Measurements from ENCODE around the gene ACY1. TPM values are rescaled to one million over a fixed set of nuclear protein-coding genes. Genes with fewer than 3 reads are reported as not detected.

ACY1 gene
- total and polyA plus RNA-seq, 4 donors: 7.2 to 102 (median 14.4) TPM

- Histone ChIP-seq H3K4me1 (ENCODE audit: control insufficient read depth in 1 of 2, insufficient read depth in 2 of 2, low read length in 2 of 2) (no peaks in the 10 kb centered on the region), H3K36me3 (ENCODE audit: control insufficient read depth in 1 of 2, insufficient read depth in 2 of 2, low read length in 1 of 2) (no peaks in the 10 kb centered on the region), H3K4me3 (ENCODE audit: low read length in 2 of 2) (no peak overlapping the region), H3K27me3 (ENCODE audit: control insufficient read depth in 1 of 2, insufficient read depth in 2 of 2, low read length in 1 of 2) (no peaks in the 10 kb centered on the region), H3K27ac (ENCODE audit: low read depth in 1 of 2, low read length in 2 of 2) (no peak overlapping the region), H3K9me3 (ENCODE audit: control insufficient read depth, low read length) (no peaks in the 10 kb centered on the region)
- no peak for DNase-seq
- ATAC-seq (ENCODE audit: low FRiP score): no peak
- 95 to 97% methylated on average over 13 of the region's 13 CpGs for WGBS, 2 donors
- intact Hi-C loops (cut with DNase I): loop anchor here in 1 of 2 donors (5.0 kb wide), 1 partner anchor 37 kb away; no protein-coding TSS in a partner anchor
Measured at GRCh38 chr3:52015438-52016228, 32.3 kb downstream of the ACY1 start.

- ATAC-seq (ENCODE audit: low FRiP score): no peak
- H3K4me1 ChIP-seq (ENCODE audit: control insufficient read depth in 1 of 2, insufficient read depth in 2 of 2, low read length in 2 of 2): peaks cover 0 to 10% of the 10 kb centered on the region in 2 donors
Measured at GRCh38 chr3:52017586-52017985, 34.3 kb downstream of the ACY1 start.

GRCh38 chr3:52018319-52019000 is 35.1 kb downstream of the ACY1 start:
- Histone ChIP-seq H3K4me1 (ENCODE audit: control insufficient read depth in 1 of 2, insufficient read depth in 2 of 2, low read length in 2 of 2) (peaks cover 0 to 10% of the 10 kb centered on the region in 2 donors), H3K27ac (ENCODE audit: low read depth in 1 of 2, low read length in 2 of 2) (peak overlapping the region; percentile 76 to 88)
- ATAC-seq (ENCODE audit: low FRiP score): no peak

More at GRCh38 chr3:52017586-52017985, 34.3 kb downstream of the ACY1 start:
- H3K4me3 ChIP-seq (ENCODE audit: low read length in 2 of 2): no peak overlapping the region
- 67 to 69% methylated on average over 11 of the region's 11 CpGs for WGBS, 2 donors
- no peaks in the 10 kb centered on the region for H3K9me3 ChIP-seq (ENCODE audit: control insufficient read depth, low read length)
- H3K36me3 ChIP-seq (ENCODE audit: control insufficient read depth in 1 of 2, insufficient read depth in 2 of 2, low read length in 1 of 2): no peaks in the 10 kb centered on the region
- no peak for DNase-seq
- peak overlapping the region in 1 of 2 donors; percentile 46 for H3K27ac ChIP-seq (ENCODE audit: low read depth in 1 of 2, low read length in 2 of 2)
- intact Hi-C loops (cut with DNase I): loop anchor here in 1 of 2 donors (5.0 kb wide), 1 partner anchor 35 kb away; no protein-coding TSS in a partner anchor
- no peaks in the 10 kb centered on the region for H3K27me3 ChIP-seq (ENCODE audit: control insufficient read depth in 1 of 2, insufficient read depth in 2 of 2, low read length in 1 of 2)

GRCh38 chr3:52019352-52020080 is 36.2 kb downstream of the ACY1 start:
- DNase-seq (peak; percentile 84 to 93), ATAC-seq (ENCODE audit: low FRiP score) (peak; percentile 73)
- H3K27ac ChIP-seq (ENCODE audit: low read depth in 1 of 2, low read length in 2 of 2): peak overlapping the region; percentile 76 to 88
- peaks cover 0 to 12% of the 10 kb centered on the region in 2 donors for H3K4me1 ChIP-seq (ENCODE audit: control insufficient read depth in 1 of 2, insufficient read depth in 2 of 2, low read length in 2 of 2)
- H3K4me3 ChIP-seq (ENCODE audit: low read length in 2 of 2): no peak overlapping the region
- WGBS, 2 donors: 2 to 6% methylated on average over 17 of the region's 17 CpGs
- intact Hi-C loops (cut with DNase I): loop anchor here (2.0 to 5.0 kb wide), 2 partner anchors 27 to 33 kb away; no protein-coding TSS in a partner anchor
- H3K9me3 ChIP-seq (ENCODE audit: control insufficient read depth, low read length): no peaks in the 10 kb centered on the region
- H3K27me3 ChIP-seq (ENCODE audit: control insufficient read depth in 1 of 2, insufficient read depth in 2 of 2, low read length in 1 of 2): no peaks in the 10 kb centered on the region
- H3K36me3 ChIP-seq (ENCODE audit: control insufficient read depth in 1 of 2, insufficient read depth in 2 of 2, low read length in 1 of 2): no peaks in the 10 kb centered on the region

More at GRCh38 chr3:52018319-52019000, 35.1 kb downstream of the ACY1 start:
- no peak overlapping the region for H3K4me3 ChIP-seq (ENCODE audit: low read length in 2 of 2)
- H3K27me3 ChIP-seq (ENCODE audit: control insufficient read depth in 1 of 2, insufficient read depth in 2 of 2, low read length in 1 of 2): no peaks in the 10 kb centered on the region
- intact Hi-C loops (cut with DNase I): loop anchor here (2.0 to 5.0 kb wide), 2 partner anchors 28 to 34 kb away; no protein-coding TSS in a partner anchor
- WGBS, 2 donors: 93% methylated on average over 21 of the region's 21 CpGs
- H3K9me3 ChIP-seq (ENCODE audit: control insufficient read depth, low read length): no peaks in the 10 kb centered on the region
- no peak for DNase-seq
- H3K36me3 ChIP-seq (ENCODE audit: control insufficient read depth in 1 of 2, insufficient read depth in 2 of 2, low read length in 1 of 2): no peaks in the 10 kb centered on the region

DNA sequence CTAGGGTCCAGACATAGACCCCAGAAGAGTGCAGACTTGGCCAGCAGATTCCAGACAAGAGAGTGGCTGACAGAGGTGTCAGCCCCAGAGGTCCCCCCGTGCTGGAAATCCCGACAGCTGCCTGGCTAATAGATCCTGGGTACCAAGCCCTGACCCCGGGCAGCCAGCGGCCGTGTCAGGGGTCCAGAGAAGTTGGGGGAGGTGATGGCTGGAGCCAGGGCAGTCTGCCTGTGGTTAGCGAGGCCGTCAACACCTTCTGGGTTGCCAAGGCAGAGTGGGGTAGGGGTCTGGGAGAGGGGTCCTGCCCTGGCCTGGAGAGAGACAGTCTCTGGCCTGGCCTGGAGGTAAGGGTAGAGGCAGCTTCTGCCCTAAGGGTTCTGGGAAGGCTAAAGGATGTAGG is 37.5 kb downstream of the ACY1 start:
- DNase-seq (no peak), ATAC-seq (ENCODE audit: low FRiP score) (no peak)
- H3K27ac ChIP-seq (ENCODE audit: low read depth in 1 of 2, low read length in 2 of 2): peak overlapping the region in 1 of 2 donors; percentile 54
- no peaks in the 10 kb centered on the region for H3K36me3 ChIP-seq (ENCODE audit: control insufficient read depth in 1 of 2, insufficient read depth in 2 of 2, low read length in 1 of 2)
- no peaks in the 10 kb centered on the region for H3K27me3 ChIP-seq (ENCODE audit: control insufficient read depth in 1 of 2, insufficient read depth in 2 of 2, low read length in 1 of 2)
- peaks cover 0 to 12% of the 10 kb centered on the region in 2 donors for H3K4me1 ChIP-seq (ENCODE audit: control insufficient read depth in 1 of 2, insufficient read depth in 2 of 2, low read length in 2 of 2)
- intact Hi-C loops (cut with DNase I): no loop called here
- H3K4me3 ChIP-seq (ENCODE audit: low read length in 2 of 2): no peak overlapping the region
- no peaks in the 10 kb centered on the region for H3K9me3 ChIP-seq (ENCODE audit: control insufficient read depth, low read length)
- WGBS, 2 donors: 97 to 98% methylated on average over 7 of the region's 7 CpGs

DNA sequence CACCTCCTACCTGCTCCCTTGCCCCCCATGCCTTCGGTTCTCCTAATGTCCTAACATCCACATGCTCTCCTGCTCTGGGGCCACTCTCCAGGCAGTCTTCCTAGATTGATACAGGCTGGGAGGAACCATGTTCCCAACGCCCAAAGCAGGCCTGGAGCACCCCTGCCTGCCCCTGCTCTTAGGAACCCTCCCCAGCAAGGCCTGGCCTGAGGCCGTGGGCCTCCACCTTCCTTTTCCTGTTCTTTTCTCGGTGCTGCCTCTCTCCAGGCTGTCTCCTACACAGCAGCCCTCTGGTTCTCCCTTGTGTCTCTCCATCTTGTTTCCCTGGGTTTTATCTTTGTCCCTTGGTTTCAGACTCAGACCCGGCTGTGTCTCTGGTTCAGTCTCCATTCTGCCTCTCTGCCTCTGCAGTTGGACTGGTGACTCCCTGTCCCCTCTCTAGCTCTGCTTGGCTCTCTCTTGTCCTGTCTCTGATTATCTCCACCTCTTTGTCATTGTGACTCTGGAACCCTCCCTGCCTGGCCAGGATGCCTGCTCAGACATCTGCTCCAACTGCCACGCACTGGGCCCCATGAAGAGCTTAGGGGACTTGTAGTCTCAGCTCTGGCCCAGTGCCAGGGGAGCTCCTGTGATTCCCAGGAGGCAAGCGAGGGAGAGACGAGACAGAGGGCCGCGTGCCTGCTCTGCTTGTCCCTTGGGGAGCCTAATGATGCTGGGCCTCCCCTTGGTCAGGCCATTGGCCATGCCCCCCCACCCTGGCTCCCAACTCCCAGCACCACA is 38.3 kb downstream of the ACY1 start:
- no peaks in the 10 kb centered on the region for H3K36me3 ChIP-seq (ENCODE audit: control insufficient read depth in 1 of 2, insufficient read depth in 2 of 2, low read length in 1 of 2)
- peak; percentile 60 to 86 for DNase-seq
- no peaks in the 10 kb centered on the region for H3K27me3 ChIP-seq (ENCODE audit: control insufficient read depth in 1 of 2, insufficient read depth in 2 of 2, low read length in 1 of 2)
- peak overlapping the region; percentile 2 to 54 for H3K27ac ChIP-seq (ENCODE audit: low read depth in 1 of 2, low read length in 2 of 2)
- ATAC-seq (ENCODE audit: low FRiP score): no peak
- 59 to 60% methylated on average over 10 of the region's 10 CpGs for WGBS, 2 donors
- no peaks in the 10 kb centered on the region for H3K9me3 ChIP-seq (ENCODE audit: control insufficient read depth, low read length)
- intact Hi-C loops (cut with DNase I): no loop called here
- H3K4me3 ChIP-seq (ENCODE audit: low read length in 2 of 2): no peak overlapping the region
- peaks cover 0 to 12% of the 10 kb centered on the region in 2 donors for H3K4me1 ChIP-seq (ENCODE audit: control insufficient read depth in 1 of 2, insufficient read depth in 2 of 2, low read length in 2 of 2)

DNA sequence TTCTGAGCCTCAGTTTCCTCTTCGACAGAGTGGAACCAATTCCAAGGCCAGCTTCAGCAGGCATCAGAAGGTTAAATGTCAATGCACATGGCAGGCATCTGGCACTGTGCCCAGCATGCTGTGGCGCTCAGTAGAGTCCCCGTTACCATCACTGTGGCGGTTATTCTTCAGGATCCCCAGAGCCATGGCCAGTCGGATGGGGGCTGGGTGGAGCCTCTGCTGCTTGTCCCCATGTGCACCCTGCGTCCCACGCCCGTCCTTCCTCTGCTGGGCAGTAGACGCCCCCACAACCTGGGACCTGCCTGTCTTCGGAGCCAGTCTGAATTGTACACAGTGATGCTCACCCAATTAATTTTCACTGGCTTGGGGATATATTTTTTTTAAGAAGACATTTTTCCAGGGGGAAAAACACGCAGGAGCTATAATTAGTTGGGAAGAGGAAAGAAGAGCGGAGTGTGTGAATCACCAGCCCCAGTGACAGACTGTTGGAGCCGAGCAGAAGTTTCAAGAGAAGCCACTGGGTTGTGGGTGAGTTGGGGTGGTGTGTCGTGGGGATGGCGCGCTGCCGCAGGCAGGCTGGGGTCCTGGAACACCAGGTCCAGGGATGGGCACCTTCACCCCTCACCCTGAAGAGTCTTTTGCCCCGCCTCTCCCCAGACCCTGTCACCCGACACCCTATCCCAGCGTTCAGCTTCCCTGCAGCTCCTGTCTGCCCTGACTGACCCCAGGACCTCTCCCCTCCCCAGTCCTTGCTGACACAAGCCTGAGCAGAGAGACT is 39.2 kb downstream of the ACY1 start:
- DNase-seq (peak; percentile 69 to 85), ATAC-seq (ENCODE audit: low FRiP score) (peak; percentile 31)
- H3K9me3 ChIP-seq (ENCODE audit: control insufficient read depth, low read length): no peaks in the 10 kb centered on the region
- H3K36me3 ChIP-seq (ENCODE audit: control insufficient read depth in 1 of 2, insufficient read depth in 2 of 2, low read length in 1 of 2): no peaks in the 10 kb centered on the region
- H3K27me3 ChIP-seq (ENCODE audit: control insufficient read depth in 1 of 2, insufficient read depth in 2 of 2, low read length in 1 of 2): no peaks in the 10 kb centered on the region
- WGBS, 2 donors: 42% methylated on average over 20 of the region's 20 CpGs
- intact Hi-C loops (cut with DNase I): no loop called here
- H3K4me3 ChIP-seq (ENCODE audit: low read length in 2 of 2): no peak overlapping the region
- peaks cover 0 to 12% of the 10 kb centered on the region in 2 donors for H3K4me1 ChIP-seq (ENCODE audit: control insufficient read depth in 1 of 2, insufficient read depth in 2 of 2, low read length in 2 of 2)
- H3K27ac ChIP-seq (ENCODE audit: low read depth in 1 of 2, low read length in 2 of 2): peak overlapping the region; percentile 2 to 30

All from aorta (tissue), 5 donors.